GM18907 (cell line): Measurements from ENCODE around the gene HOXD10.

ENCODE experiments used
- ATAC-seq: cut with Tn5 transposase; IDR thresholded peaks from one replicate; pipeline ENCODE4 v1.9.1; 2021; ENCODE audit warnings: mild to moderate bottlenecking, moderate library complexity; ENCODE audit not compliant: unreplicated experiment

Gene HOXD10

GRCh38 chr2:176115883-176116813 is at the start of gene HOXD10:
Gene HOXD10 (plus strand): TSS chr2:176116778. CDS start chr2:176116834, 56 bp downstream.
- no peak for ATAC-seq

DNA sequence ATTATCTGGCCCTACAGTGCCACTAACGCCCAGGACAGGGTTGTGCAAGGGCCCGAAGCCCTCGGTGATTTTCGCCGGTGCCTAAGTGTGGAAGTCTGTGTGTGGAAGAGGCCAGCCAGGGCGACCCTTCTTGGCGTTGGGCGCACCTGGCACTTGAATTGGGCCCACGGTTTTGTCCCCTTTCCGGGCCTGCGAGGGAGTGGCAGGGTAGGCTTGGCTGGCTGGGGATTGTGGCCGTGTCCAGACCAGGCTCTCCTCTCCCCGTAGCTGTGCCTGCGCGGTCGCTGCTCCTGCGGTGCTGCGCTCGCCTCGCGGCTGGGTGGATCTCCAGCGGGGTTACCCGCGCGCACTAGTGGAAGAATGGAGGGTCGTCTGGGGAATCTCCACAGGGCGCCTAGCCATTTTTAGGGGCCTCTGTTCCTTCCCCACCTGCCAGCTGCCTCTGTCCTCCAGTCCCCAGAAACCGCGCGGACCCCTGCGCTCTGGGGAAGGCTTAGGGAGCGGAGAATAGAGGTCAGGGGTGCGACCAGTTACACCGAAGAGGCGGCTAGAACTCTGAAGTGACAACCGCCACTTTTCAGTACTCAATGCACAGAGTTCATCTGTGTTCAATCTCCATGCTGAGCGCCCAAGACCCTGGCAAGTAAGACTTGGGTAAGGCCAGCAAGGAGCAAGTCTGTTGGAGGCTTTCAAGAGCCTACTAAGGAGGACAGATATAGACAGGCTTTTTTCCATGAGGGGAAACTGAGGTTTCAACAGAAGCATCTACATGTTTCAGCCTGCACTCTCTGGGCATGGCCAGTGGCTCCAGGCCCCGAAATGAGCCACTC is 48.8 kb upstream of the HOXD10 start:
- ATAC-seq, result no peak

DNA sequence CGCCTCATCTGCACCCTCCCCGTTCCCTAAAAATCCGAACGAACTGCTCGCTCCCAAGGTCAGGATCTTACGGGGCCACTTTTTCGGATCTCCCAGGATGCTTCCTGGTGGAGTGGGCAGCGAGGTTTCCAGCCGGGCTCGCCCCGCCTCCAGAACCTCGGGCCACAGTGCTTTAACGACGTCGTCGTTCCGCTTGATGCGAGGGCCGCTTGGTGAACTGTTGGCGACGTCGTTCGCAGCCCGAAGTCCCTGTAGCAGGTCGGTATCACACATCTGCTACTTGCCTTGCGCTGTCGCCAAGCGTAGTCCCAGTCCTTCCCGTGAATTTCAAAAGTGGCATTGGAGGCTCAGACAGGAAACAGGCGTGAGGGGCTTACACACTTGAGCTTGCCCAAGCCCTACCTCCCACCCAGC is 48.2 kb upstream of the HOXD10 start:
- ATAC-seq, result no peak

- no peak for ATAC-seq
Observed at GRCh38 chr2:176071330-176072291, 45.0 kb upstream of the HOXD10 start.

GRCh38 chr2:176072292-176072669 is 44.3 kb upstream of the HOXD10 start:
- ATAC-seq, result no peak

GRCh38 chr2:176072951-176073904 is 43.4 kb upstream of the HOXD10 start:
- no peak for ATAC-seq

- ATAC-seq, result no peak
Observed at GRCh38 chr2:176074919-176075425, 41.6 kb upstream of the HOXD10 start.

GRCh38 chr2:176075481-176075880 is 41.1 kb upstream of the HOXD10 start:
- ATAC-seq, result no peak

DNA sequence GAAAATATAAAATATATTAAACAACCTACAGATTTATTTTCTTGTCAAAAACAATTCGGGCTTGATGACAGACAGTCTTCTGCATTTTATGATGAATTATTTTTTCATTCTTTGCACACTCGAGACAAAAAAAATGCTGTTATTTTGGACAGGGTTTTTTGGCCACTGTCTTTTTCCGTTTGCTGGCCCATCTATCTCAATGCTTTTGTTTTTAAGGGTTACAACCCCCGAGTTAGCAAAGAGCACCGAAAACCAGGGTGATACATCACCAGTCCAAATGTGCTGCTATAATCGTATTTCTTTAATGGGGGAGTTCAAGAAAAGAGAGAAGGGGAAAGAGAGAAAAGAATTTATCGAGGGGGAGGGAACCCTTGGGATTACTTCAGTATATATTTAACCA is 40.5 kb upstream of the HOXD10 start:
- ATAC-seq, result no peak

- ATAC-seq, result no peak
Observed at GRCh38 chr2:176076796-176077195, 39.8 kb upstream of the HOXD10 start.

GRCh38 chr2:176078541-176079284 is 37.9 kb upstream of the HOXD10 start:
- ATAC-seq, result no peak

- ATAC-seq, result no peak
Observed at GRCh38 chr2:176079285-176079830, 37.2 kb upstream of the HOXD10 start.

- no peak for ATAC-seq
Observed at GRCh38 chr2:176079831-176080539, 36.6 kb upstream of the HOXD10 start.

GRCh38 chr2:176080540-176081375 is 35.8 kb upstream of the HOXD10 start:
- no peak for ATAC-seq

GRCh38 chr2:176081376-176081836 is 35.2 kb upstream of the HOXD10 start:
- ATAC-seq, result no peak

- ATAC-seq, result no peak
Observed at GRCh38 chr2:176081837-176082524, 34.6 kb upstream of the HOXD10 start.
